Liver (tissue), 9 donors: Measurements from ENCODE around the gene HAO1. TPM values are rescaled to one million over a fixed set of nuclear protein-coding genes. Genes with fewer than 3 reads are reported as not detected.

Experiments
- DNase-seq: peaks from one replicate; pipeline ENCODE4 v3.0.0-alpha.2; 2017; ENCODE audit warnings: low spot score
- H3K27ac ChIP-seq, 2 donors: one replicate each; pipeline ENCODE4 v1.7.0; 2013; ENCODE audit warnings: inconsistent platforms in 2 of 2, low read length in 2 of 2, control low read depth in 1 of 2, low read depth in 1 of 2, mild to moderate bottlenecking in 1 of 2
- H3K27me3 ChIP-seq, 4 donors: one replicate each; pipeline versions ENCODE4 v1.6.1 to v1.7.0; 2013; ENCODE audit warnings: low read length in 3 of 4, inconsistent platforms in 1 of 4, mild to moderate bottlenecking in 1 of 4, moderate library complexity in 1 of 4; ENCODE audit not compliant: control insufficient read depth in 4 of 4, insufficient read depth in 4 of 4
- H3K36me3 ChIP-seq, 4 donors: one replicate each; pipeline versions ENCODE4 v1.6.1 to v1.7.0; 2013; ENCODE audit warnings: low read length in 3 of 4, mild to moderate bottlenecking in 3 of 4, low read depth in 1 of 4, moderate library complexity in 1 of 4; ENCODE audit not compliant: control insufficient read depth in 4 of 4, insufficient read depth in 3 of 4
- H3K4me1 ChIP-seq, 4 donors: one replicate each; pipeline versions ENCODE4 v1.6.1 to v1.7.0; 2013; ENCODE audit warnings: low read length in 3 of 4, mild to moderate bottlenecking in 3 of 4, moderate library complexity in 1 of 4; ENCODE audit not compliant: control insufficient read depth in 4 of 4, insufficient read depth in 4 of 4
- H3K4me3 ChIP-seq, 3 donors: one replicate each; pipeline versions ENCODE4 v1.6.1 to v1.7.0; 2013; ENCODE audit warnings: low read length in 3 of 3, control low read depth in 1 of 3, low read depth in 1 of 3, mild to moderate bottlenecking in 1 of 3
- H3K9ac ChIP-seq, 2 donors: one replicate each; pipeline ENCODE4 v1.7.0; 2013; ENCODE audit warnings: low read length in 2 of 2, mild to moderate bottlenecking in 2 of 2, moderate library complexity in 2 of 2, control low read depth in 1 of 2, low read depth in 1 of 2
- H3K9me3 ChIP-seq, 4 donors: one replicate each; pipeline versions ENCODE4 v1.6.1 to v1.7.0; 2013; ENCODE audit warnings: low read length in 3 of 4; ENCODE audit not compliant: control insufficient read depth in 4 of 4
- EGR1 ChIP-seq, 2 donors: IDR thresholded peaks; 2 replicates each; pipeline ENCODE4 v1.6.1; 2016 to 2018; ENCODE audit warnings: antibody characterized with exemption in 2 of 2, low read depth in 2 of 2
- FOXA1 ChIP-seq: IDR thresholded peaks from 2 replicates; pipeline ENCODE4 v1.6.1; 2016; ENCODE audit warnings: antibody characterized with exemption
- FOXA2 ChIP-seq: IDR thresholded peaks from 2 replicates; pipeline ENCODE4 v1.6.1; 2016; ENCODE audit warnings: antibody characterized with exemption
- GABPA ChIP-seq, 2 donors: IDR thresholded peaks in 1 of 2; conservative IDR thresholded peaks in 1 of 2; 2 replicates each; pipeline ENCODE4 v1.6.1; 2016; ENCODE audit warnings: antibody characterized with exemption in 2 of 2, mild to moderate bottlenecking in 1 of 2, moderate library complexity in 1 of 2
- HNF4A ChIP-seq, 2 donors: conservative IDR thresholded peaks; 2 replicates each; pipeline ENCODE4 v1.6.1; 2016; ENCODE audit warnings: antibody characterized with exemption in 2 of 2, mild to moderate bottlenecking in 2 of 2
- HNF4G ChIP-seq: IDR thresholded peaks from 2 replicates; pipeline ENCODE4 v1.6.1; 2016; ENCODE audit warnings: antibody characterized with exemption
- JUND ChIP-seq, 2 donors: IDR thresholded peaks; 2 replicates each; pipeline ENCODE4 v1.6.1; 2016; ENCODE audit warnings: antibody characterized with exemption in 2 of 2
- NR2F2 ChIP-seq: IDR thresholded peaks from 2 replicates; pipeline ENCODE4 v1.6.1; 2016; ENCODE audit warnings: antibody characterized with exemption
- RAD21 ChIP-seq, 2 donors: IDR thresholded peaks; 2 replicates each; pipeline ENCODE4 v1.6.1; 2016; ENCODE audit warnings: antibody characterized with exemption in 2 of 2, mild to moderate bottlenecking in 2 of 2
- RXRA ChIP-seq, 2 donors: IDR thresholded peaks; 2 replicates each; pipeline ENCODE4 v1.6.1; 2017 to 2018; ENCODE audit warnings: antibody characterized with exemption in 2 of 2, mild to moderate bottlenecking in 1 of 2
- SP1 ChIP-seq: IDR thresholded peaks from 2 replicates; pipeline ENCODE4 v1.6.1; 2018; ENCODE audit warnings: antibody characterized with exemption, mild to moderate bottlenecking
- TAF1 ChIP-seq: conservative IDR thresholded peaks from 2 replicates; pipeline ENCODE4 v1.6.1; 2016; ENCODE audit warnings: antibody characterized with exemption, mild to moderate bottlenecking
- YY1 ChIP-seq: IDR thresholded peaks from 2 replicates; pipeline ENCODE4 v1.6.1; 2016; ENCODE audit warnings: antibody characterized with exemption, mild to moderate bottlenecking
- WGBS: extraction: QIAGEN DNeasy Blood & Tissue Kit; methylation state at CpG from one replicate; pipeline ENCODE4 v1.1.7; 2013; 5-methylcytosine and 5-hydroxymethylcytosine counted together
- polyA plus RNA-seq, 2 donors: library from polyadenylated mRNA; stranded (reverse) in 1 of 2; unstranded in 1 of 2; fragments of 200-250 nt in 1 of 2; fragments of >200 nt in 1 of 2; fragmentation: Nextera tagmentation in 1 of 2; extraction: Ambion mirVana in 1 of 2; gene quantifications; one replicate each; pipeline versions ENCODE4 v1.2.1 to v1.2.3, GENCODE V29; 2013 to 2015
- total RNA-seq, 2 donors: library from RNA; depleted of rRNA; stranded (reverse); fragments of >200 nt; gene quantifications; one replicate each; pipeline ENCODE4 v1.2.3, GENCODE V29; 2014
- TF ChIP-seq, protein P1 (sequence below): IDR thresholded peaks from 2 replicates; pipeline ENCODE4 v1.6.1; 2016; ENCODE audit warnings: antibody characterized with exemption, mild to moderate bottlenecking
- TF ChIP-seq, protein P2 (sequence below): IDR thresholded peaks from 2 replicates; pipeline ENCODE4 v1.6.1; 2016; ENCODE audit warnings: antibody characterized with exemption
- TF ChIP-seq, protein P3 (sequence below): IDR thresholded peaks from 2 replicates; pipeline ENCODE4 v1.6.1; 2016; ENCODE audit warnings: antibody characterized with exemption
- donor health status: healthy.
- donor health status: healthy.
- donor health status: healthy.
- donor health status: healthy.
- donor health status: healthy.

Gene HAO1
- total and polyA plus RNA-seq, 4 donors, result 17.8 to 164 (median 161) TPM

DNA sequence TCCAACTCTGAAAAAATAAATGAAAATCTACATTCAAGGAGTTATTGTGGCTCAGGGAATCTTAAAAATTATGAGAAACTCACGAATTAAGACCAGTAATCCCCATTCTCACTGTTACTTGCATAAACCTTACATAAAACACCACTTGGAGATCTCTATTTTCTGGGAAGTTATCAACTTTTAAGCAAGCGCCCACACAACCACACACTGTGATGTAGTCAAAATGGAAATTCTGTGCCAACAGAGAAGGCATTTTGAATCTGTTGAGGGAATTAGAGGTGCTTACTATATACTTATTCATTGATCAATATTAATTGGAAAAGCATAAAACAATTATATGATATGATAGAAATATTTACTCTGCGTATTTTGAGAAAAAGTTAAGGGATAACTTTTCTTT is 58.7 kb downstream of the HAO1 start:
- TF ChIP-seq HNF4G (no peak), HNF4A (conservative IDR thresholded peaks at IDR 0.05) (no peak), NR2F2 (no peak)
- Histone ChIP-seq H3K4me1 (peaks cover 0 to 45% (median 21%) of the 10 kb centered on the region in 4 donors), H3K27ac (no peak overlapping the region), H3K36me3 (peaks cover 3 to 41% (median 19%) of the 10 kb centered on the region in 4 donors), H3K4me3 (no peak overlapping the region), H3K27me3 (no peaks in the 10 kb centered on the region), H3K9ac (no peak overlapping the region), H3K9me3 (no peaks in the 10 kb centered on the region)
- no peak for DNase-seq
- 88% methylated on average over 3 of the region's 3 CpGs for WGBS

DNA sequence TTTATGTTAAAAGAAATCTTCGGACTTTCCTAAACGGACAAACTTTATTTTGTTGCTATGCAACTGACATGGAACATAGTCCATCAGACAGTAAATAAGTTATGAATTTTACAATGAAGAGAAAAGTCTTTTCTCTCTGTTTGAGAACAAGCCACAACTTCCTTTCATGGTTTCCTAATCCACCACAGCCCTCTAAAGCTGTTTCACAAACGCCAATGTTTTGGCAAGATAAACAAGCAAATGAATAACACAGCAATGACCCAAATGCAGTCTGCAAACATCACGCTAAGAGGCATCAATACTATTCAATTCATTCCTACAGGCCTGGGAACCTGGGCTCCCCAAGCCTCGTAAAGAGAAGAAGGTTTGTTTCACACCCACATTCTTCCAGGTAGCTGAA is 60.4 kb downstream of the HAO1 start:
- H3K9me3 ChIP-seq, result no peaks in the 10 kb centered on the region
- H3K27ac ChIP-seq, result peak overlapping the region in 1 of 2 donors; percentile 45
- H3K9ac ChIP-seq, result no peak overlapping the region
- no peak for TF ChIP-seq JUND (IDR thresholded peaks at IDR 0.05)
- no peak for TF ChIP-seq EGR1 (IDR thresholded peaks at IDR 0.05; ENCODE audit: low read depth in 2 of 2)
- TF ChIP-seq, protein P1, sequence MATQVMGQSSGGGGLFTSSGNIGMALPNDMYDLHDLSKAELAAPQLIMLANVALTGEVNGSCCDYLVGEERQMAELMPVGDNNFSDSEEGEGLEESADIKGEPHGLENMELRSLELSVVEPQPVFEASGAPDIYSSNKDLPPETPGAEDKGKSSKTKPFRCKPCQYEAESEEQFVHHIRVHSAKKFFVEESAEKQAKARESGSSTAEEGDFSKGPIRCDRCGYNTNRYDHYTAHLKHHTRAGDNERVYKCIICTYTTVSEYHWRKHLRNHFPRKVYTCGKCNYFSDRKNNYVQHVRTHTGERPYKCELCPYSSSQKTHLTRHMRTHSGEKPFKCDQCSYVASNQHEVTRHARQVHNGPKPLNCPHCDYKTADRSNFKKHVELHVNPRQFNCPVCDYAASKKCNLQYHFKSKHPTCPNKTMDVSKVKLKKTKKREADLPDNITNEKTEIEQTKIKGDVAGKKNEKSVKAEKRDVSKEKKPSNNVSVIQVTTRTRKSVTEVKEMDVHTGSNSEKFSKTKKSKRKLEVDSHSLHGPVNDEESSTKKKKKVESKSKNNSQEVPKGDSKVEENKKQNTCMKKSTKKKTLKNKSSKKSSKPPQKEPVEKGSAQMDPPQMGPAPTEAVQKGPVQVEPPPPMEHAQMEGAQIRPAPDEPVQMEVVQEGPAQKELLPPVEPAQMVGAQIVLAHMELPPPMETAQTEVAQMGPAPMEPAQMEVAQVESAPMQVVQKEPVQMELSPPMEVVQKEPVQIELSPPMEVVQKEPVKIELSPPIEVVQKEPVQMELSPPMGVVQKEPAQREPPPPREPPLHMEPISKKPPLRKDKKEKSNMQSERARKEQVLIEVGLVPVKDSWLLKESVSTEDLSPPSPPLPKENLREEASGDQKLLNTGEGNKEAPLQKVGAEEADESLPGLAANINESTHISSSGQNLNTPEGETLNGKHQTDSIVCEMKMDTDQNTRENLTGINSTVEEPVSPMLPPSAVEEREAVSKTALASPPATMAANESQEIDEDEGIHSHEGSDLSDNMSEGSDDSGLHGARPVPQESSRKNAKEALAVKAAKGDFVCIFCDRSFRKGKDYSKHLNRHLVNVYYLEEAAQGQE, result no peak
- peak; percentile 23 for TF ChIP-seq FOXA1
- TF ChIP-seq, protein P2, sequence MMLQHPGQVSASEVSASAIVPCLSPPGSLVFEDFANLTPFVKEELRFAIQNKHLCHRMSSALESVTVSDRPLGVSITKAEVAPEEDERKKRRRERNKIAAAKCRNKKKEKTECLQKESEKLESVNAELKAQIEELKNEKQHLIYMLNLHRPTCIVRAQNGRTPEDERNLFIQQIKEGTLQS, result no peak
- TF ChIP-seq NR2F2, result no peak
- peak; percentile 22 to 23 for TF ChIP-seq HNF4A (conservative IDR thresholded peaks at IDR 0.05)
- TF ChIP-seq YY1, result peak; percentile 22
- TF ChIP-seq RXRA (IDR thresholded peaks at IDR 0.05), result peak in 1 of 2 donors; percentile 28
- peak; percentile 26 to 33 for TF ChIP-seq RAD21 (IDR thresholded peaks at IDR 0.05)
- TF ChIP-seq FOXA2, result peak; percentile 76
- peaks cover 0 to 42% (median 21%) of the 10 kb centered on the region in 4 donors for H3K4me1 ChIP-seq
- H3K36me3 ChIP-seq, result peaks cover 0 to 30% (median 11%) of the 10 kb centered on the region in 4 donors
- no peak overlapping the region for H3K4me3 ChIP-seq
- 16% methylated on average over 5 of the region's 5 CpGs for WGBS
- no peak for DNase-seq
- no peaks in the 10 kb centered on the region for H3K27me3 ChIP-seq

DNA sequence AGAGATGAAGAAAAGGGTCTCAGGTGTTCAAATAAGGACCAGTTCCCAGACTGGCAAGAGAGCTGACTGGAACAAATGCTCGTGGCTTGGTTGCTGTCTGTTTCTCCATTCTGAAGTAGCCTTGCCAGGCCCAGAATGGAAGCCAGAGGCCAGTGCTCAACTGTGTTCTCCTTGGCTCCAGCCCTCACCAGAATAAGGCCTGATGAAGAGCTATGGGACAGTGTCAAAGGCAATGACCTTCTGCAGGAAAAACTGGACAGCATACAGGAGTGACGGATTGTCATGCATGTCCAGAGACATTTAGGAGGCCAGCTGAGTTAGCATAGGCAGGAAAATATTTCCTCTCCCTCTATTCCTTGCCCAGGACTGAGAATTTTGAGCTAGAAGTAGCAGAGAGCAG is 72.2 kb downstream of the HAO1 start:
- H3K4me1 ChIP-seq, result peaks cover 0 to 2% (median 0%) of the 10 kb centered on the region in 4 donors
- H3K27me3 ChIP-seq, result no peaks in the 10 kb centered on the region
- no peak overlapping the region for H3K9ac ChIP-seq
- 41% methylated on average over 2 of the region's 2 CpGs for WGBS
- no peaks in the 10 kb centered on the region for H3K36me3 ChIP-seq
- H3K9me3 ChIP-seq, result no peaks in the 10 kb centered on the region
- DNase-seq, result no peak
- TF ChIP-seq RXRA (IDR thresholded peaks at IDR 0.05) (no peak), GABPA (IDR thresholded peaks at IDR 0.05 in 1 of 2, conservative IDR thresholded peaks at IDR 0.05 in 1 of 2) (no peak), HNF4A (conservative IDR thresholded peaks at IDR 0.05) (no peak), RAD21 (IDR thresholded peaks at IDR 0.05) (no peak), HNF4G (no peak), FOXA2 (no peak), SP1 (no peak), FOXA1 (no peak), YY1 (no peak), TAF1 (no peak), NR2F2 (no peak)
- TF ChIP-seq, protein P1, result no peak
- TF ChIP-seq, protein P3, sequence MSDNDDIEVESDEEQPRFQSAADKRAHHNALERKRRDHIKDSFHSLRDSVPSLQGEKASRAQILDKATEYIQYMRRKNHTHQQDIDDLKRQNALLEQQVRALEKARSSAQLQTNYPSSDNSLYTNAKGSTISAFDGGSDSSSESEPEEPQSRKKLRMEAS, result no peak
- TF ChIP-seq, protein P2, result no peak
- H3K27ac ChIP-seq, result no peak overlapping the region
- no peak overlapping the region for H3K4me3 ChIP-seq
